ENCODE data around the gene EMX2.

The EMX2 gene

DNA sequence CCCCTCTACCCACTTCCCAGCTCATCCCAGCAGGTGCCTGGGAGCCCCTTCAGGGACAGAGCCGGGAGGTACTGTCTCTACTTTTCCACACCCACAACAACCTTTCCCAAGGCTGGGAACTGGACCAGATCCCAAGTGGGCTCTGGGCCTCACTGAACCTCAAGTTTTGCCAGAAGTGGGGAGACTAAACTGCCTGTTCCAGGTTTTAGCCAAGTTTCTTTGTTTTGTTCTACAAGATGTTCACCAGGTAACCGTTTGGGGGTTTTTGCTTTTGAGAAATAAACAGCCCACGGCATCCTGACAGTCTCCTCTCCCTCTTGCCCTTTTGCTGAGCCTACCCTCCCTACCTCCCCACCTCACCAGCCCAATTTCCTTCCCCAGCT, 10.6 kb upstream of the EMX2 start:
- TF ChIP-seq, protein P1, sequence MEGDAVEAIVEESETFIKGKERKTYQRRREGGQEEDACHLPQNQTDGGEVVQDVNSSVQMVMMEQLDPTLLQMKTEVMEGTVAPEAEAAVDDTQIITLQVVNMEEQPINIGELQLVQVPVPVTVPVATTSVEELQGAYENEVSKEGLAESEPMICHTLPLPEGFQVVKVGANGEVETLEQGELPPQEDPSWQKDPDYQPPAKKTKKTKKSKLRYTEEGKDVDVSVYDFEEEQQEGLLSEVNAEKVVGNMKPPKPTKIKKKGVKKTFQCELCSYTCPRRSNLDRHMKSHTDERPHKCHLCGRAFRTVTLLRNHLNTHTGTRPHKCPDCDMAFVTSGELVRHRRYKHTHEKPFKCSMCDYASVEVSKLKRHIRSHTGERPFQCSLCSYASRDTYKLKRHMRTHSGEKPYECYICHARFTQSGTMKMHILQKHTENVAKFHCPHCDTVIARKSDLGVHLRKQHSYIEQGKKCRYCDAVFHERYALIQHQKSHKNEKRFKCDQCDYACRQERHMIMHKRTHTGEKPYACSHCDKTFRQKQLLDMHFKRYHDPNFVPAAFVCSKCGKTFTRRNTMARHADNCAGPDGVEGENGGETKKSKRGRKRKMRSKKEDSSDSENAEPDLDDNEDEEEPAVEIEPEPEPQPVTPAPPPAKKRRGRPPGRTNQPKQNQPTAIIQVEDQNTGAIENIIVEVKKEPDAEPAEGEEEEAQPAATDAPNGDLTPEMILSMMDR (IDR thresholded peaks at IDR 0.05; ENCODE audit: borderline replicate concordance, insufficient read depth, low read depth, low read length), result no peak
- no peak overlapping the region for H3K4me3 ChIP-seq (ENCODE audit: low read depth, low read length)

DNA sequence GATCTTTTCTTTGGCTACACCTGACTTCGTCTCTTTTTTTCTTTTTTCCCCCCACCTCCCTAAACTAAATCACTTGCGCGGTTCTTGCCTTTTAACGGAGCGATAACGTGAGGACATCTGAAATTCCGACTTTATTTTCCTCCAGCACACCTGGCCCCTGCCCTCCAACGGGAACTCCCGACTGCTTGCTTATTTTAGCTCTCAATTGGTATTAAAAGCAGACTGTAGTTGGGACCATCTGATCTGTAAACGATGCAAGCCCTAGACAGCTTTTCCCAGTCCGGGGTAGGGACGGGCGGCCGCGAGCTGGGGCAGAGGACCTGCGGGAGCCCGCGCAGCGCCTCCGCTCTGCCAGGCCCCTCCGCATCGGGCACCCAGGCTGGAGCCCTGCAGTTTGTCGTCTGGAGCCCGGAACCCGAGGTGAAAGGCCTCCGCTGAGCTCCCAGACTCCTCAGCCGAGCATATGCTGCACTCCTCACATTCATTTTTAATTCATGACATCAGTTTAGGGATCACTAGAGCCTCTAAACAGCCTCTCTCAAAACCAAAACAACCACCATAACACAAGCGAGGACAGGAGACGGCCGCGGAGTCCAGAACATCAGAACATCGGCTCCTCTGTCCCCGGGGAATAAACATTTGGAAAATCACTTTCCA, 10.0 kb upstream of the EMX2 start:
- H3K4me3 ChIP-seq (ENCODE audit: low read depth, low read length), result no peak overlapping the region
- TF ChIP-seq, protein P1 (IDR thresholded peaks at IDR 0.05; ENCODE audit: borderline replicate concordance, insufficient read depth, low read depth, low read length), result no peak

DNA sequence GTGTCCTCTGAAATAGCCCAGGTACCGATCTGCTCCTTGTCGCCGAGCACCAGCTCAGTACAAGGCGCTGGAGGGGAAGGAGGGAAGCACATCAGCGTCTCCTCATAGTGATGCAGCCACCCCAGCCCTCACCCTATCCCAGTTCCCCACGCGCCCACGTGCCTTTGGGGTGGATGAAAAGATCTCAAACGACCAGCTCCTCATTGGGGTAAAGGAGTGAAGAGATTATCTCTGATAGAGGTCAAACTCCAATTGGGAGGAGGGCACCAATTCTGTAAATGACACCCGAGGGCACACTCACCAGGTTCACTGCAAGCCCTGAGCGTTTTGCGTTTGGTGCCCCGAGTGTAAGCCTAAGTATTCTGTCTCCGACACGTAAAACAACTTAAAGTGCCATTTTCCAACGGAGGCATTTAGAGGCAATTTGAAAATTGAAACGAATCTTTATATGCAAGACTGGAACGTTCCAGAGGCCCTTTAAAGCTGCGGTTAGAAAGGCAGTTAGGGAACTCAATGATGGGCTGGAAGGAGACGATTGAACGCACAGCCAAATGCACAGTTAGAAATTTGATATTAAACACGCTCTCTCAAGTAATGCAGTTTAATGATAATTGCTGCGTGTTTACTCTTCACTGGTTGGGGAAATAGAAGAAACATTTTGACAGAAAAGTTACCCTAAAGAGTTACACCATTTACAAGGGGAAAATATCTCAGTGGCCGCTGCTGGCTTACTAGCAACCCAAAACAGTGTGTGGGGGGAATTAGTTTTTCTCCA, 8.9 kb upstream of the EMX2 start:
- H3K4me3 ChIP-seq (ENCODE audit: low read depth, low read length), result no peak overlapping the region
- TF ChIP-seq, protein P1 (IDR thresholded peaks at IDR 0.05; ENCODE audit: borderline replicate concordance, insufficient read depth, low read depth, low read length), result no peak

DNA sequence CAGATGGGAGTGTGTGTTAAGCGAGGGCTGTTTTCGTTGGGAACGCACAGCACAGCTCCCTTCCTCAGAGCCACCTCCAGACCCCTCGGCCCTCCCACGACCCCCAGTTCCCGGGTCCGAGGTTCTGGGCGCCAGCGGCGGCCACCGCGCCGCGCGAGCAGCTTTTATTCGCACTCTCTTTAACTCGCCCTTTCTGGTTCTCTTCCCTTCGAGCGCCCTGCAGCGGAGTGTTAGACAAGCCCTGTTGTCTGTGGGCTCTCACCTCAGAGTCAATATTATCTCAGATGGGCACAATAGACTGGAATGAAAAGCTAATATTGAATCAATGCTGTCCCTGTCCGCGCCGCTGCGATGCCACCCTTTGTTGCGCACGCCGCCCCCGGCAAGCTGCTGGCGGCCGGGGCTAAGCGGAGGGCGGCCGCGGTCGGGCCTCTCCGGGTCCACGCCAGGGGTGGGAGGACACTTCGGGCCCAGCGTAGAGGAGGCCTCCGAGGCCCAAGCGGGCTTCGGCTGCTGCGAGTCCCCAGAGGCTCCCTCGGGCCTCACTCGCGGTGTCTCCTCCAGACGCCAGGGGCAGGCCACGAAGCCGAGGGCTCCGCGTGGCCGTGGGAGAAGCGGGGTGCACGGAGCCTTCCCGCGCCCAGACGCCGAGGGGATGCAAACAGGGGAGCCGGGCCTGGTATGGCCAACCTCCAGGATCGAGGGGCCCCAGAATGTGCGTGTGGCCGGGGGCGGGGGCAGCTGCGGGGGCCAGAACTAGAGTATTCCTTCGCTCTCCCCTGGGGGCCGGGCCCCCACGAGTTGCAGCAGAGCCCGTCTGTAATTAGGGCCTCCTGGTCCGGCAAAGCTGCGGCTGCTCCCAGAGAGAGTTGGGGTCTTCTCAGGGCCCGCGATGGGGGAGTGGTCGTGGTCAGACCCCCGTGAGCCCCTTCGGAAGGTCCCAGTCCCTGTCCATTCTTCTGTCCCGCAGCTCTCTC, 7.9 kb upstream of the EMX2 start:
- TF ChIP-seq, protein P1 (IDR thresholded peaks at IDR 0.05; ENCODE audit: borderline replicate concordance, insufficient read depth, low read depth, low read length), result no peak
- no peak overlapping the region for H3K4me3 ChIP-seq (ENCODE audit: low read depth, low read length)

DNA sequence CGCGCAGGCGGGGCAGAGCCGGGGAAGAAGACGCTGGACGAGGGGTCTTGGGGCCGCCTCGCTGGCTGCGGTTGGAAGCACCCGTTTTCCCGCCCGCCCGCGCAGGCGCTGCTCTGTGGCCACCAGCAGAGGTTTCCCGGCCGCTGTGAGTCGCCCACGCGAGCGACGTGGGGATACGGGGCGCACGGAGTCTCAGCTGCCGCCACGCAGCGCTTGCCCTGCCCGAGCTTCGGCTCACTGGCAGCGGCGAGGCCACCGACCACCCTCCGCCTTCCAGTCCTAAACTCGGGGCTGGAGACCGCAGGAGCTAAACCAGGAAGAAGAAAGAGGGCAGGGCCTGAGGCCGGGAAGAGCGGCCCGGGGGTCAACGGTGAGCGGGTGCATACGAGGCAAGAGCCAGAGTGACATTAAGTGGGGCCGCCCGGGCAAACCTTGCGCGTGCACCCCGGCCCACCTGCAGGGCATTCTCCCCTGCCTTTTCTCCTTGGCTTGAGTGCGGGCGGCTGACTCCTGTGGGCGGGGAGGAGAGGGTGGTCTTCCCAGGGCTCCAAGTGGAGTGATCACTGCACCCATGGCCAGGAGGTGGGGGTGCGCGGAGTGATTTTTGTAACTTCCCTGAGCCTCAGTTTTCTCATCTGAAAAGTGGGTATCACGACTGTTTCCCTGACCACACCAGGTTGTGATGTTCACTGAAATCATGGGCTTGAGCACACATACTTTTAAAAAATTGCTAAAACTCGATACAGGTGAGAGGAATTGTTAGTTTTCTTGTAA, 7.1 kb upstream of the EMX2 start:
- TF ChIP-seq, protein P1 (IDR thresholded peaks at IDR 0.05; ENCODE audit: borderline replicate concordance, insufficient read depth, low read depth, low read length), result no peak
- no peak overlapping the region for H3K4me3 ChIP-seq (ENCODE audit: low read depth, low read length)

DNA sequence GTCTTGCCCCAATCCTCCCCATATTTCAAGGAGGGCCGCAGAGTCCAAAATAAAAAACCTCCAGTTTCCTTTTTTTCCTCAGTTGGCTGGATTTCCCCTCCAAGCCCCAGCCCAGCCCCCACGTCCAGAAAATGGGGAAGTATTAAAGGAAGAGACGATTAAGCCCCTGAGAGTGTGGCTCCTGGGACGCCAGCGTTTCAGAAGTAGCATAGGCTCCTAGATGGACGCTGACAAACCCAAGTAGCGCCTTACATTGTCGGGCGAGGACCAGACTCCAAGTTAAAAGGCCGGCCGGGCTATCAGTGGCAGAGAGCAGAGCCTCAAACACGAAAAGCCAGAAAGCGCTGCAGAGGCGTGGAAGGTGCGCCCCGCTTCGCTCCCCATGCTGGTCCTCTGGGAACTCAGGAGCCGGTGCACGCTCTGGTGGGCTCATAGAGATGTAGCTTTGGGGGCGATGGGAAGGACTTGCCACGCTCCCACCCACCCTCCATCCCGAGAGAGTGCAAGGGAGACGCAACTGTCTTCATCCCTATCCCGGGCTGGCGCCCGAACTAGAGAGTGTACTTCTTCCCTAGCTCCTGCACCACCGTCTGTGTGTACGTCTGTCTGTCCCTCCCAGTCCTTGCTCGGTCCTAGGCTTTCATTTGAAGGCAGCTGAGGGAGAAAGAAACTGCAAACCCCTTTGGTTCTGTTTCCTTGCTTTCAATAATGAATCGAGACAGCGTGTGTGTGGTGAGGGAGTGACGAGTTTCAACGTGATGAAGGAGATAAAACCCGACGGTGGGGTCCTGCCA, 6.3 kb upstream of the EMX2 start:
- H3K4me3 ChIP-seq (ENCODE audit: low read depth, low read length), result no peak overlapping the region
- TF ChIP-seq, protein P1 (IDR thresholded peaks at IDR 0.05; ENCODE audit: borderline replicate concordance, insufficient read depth, low read depth, low read length), result no peak

Measured in GM12875 (cell line).